HG03196 (cell line): Measurements from ENCODE around the gene DSE.
A peak's percentile ranks its signal among the peaks of the same experiment; 100 is the strongest.

Experiments used
- ATAC-seq: cut with Tn5 transposase; IDR thresholded peaks from one replicate; pipeline ENCODE4 v1.9.1; 2021; ENCODE audit not compliant: unreplicated experiment

DSE gene

GRCh38 chr6:116444575-116444974 lies 73.8 kb downstream of the DSE start:
- no peak for ATAC-seq

GRCh38 chr6:116445102-116445501 lies 74.4 kb downstream of the DSE start:
- ATAC-seq = no peak

- ATAC-seq = no peak
Observed at GRCh38 chr6:116446399-116446798, 75.7 kb downstream of the DSE start.

DNA sequence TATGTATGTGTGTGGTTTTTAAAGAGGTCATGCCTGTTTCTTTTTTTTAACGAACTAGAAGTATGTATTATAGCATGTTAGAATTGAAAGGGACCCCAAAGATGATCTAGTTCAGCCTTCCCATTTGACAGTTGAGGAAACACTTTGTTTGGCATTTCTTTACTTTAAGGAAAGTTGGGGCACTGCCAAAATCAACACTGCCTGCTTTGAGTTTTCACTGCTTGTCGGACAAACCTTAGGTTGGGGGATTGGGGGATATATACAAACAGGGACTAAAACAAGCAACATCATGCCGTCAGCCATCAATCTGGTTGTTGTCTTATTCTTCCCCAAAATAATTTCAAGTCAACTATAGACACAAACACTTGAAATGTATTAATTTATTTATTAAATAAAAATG lies 76.3 kb downstream of the DSE start:
- no peak for ATAC-seq

GRCh38 chr6:116447496-116448011 lies 76.8 kb downstream of the DSE start:
- ATAC-seq = no peak

GRCh38 chr6:116449565-116449964 lies 78.8 kb downstream of the DSE start:
- ATAC-seq = no peak

GRCh38 chr6:116450185-116450710 lies 79.5 kb downstream of the DSE start:
- ATAC-seq = no peak

GRCh38 chr6:116450769-116451740 lies 80.3 kb downstream of the DSE start:
- peak; percentile 63 for ATAC-seq

GRCh38 chr6:116451916-116452315 lies 81.2 kb downstream of the DSE start:
- no peak for ATAC-seq

- ATAC-seq = no peak
Observed at GRCh38 chr6:116452531-116452930, 81.8 kb downstream of the DSE start.

DNA sequence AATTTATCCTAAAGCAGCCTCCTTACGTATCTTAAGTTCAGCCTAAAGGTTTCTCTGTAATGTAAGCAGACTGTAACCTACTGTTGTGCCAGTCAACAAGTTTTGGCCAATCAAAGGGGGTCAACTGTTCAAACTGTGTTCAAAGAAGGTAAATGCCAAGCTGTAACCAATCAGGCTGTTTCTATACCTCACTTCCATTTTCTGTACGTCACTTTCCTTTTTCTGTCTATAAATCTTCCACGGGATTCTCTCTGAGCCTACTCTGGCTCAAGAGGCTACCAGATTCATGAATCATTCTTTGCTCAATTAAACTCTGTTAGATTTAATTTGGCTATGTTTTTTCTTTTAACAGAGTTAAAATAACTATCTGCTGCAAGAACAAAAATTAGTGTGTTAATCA lies 85.4 kb downstream of the DSE start:
- ATAC-seq = no peak

DNA sequence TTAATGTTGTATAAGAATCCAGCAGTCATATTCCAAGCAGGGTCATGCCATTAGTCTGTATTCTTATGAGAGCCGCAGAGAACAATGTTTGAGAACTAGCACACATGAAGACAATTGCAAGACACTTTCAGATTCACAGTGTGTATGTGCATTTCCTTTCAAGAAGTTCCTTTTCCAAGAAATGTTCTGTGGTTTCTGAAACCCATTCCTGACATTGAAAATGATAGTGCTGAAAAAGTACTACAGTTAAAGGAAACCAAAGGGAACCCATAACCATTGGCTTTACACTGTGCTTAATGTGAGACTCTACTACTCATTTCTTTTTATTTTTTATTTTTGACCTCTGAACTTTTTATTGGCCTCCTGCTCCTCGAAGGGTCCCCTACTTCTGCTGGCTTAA lies 86.2 kb downstream of the DSE start:
- ATAC-seq = no peak

GRCh38 chr6:116458264-116458663 lies 87.5 kb downstream of the DSE start:
- no peak for ATAC-seq

GRCh38 chr6:116459927-116460326 lies 89.2 kb downstream of the DSE start:
- no peak for ATAC-seq

- no peak for ATAC-seq
Observed at GRCh38 chr6:116461331-116461931, 90.7 kb downstream of the DSE start, which contains the start of gene CALHM6. CALHM6 (plus strand) TSS chr6:116461375; CDS start chr6:116461930, 555 bp downstream.

DNA sequence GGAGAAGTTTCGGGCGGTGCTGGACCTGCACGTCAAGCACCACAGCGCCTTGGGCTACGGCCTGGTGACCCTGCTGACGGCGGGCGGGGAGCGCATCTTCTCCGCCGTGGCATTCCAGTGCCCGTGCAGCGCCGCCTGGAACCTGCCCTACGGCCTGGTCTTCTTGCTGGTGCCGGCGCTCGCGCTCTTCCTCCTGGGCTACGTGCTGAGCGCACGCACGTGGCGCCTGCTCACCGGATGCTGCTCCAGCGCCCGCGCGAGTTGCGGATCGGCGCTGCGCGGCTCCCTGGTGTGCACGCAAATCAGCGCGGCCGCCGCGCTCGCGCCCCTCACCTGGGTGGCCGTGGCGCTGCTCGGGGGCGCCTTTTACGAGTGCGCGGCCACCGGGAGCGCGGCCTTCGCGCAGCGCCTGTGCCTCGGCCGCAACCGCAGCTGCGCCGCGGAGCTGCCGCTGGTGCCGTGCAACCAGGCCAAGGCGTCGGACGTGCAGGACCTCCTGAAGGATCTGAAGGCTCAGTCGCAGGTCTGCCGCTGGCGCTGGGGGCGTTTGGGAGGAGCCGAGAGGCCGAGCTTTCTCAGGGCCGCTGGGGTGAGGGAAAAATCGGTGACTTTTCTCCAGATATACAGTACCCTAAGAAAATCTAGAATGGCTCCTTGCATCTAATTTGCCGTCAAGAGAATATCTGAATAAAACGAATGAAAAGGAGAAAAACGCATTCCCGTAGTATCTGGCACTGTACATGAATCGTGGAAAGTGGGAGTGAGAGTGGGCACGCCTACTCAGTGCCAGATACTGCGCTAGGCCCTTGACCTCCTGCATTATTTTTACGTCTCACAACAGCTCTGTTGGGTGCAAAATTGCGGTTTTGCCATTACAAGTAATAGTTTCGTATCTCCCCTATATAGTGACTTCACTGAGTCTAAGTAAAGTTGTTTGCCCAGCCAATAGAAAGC lies 91.5 kb downstream of the DSE start:
- peak; percentile 78 for ATAC-seq

DNA sequence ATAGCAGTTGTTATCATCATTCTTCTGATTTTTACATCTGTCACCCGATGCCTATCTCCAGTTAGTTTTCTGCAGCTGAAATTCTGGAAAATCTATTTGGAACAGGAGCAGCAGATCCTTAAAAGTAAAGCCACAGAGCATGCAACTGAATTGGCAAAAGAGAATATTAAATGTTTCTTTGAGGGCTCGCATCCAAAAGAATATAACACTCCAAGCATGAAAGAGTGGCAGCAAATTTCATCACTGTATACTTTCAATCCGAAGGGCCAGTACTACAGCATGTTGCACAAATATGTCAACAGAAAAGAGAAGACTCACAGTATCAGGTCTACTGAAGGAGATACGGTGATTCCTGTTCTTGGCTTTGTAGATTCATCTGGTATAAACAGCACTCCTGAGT lies 92.6 kb downstream of the DSE start:
- ATAC-seq = no peak

- no peak for ATAC-seq
Observed at GRCh38 chr6:116465246-116465645, 94.5 kb downstream of the DSE start.

- ATAC-seq = no peak
Observed at GRCh38 chr6:116467096-116467495, 96.3 kb downstream of the DSE start.

DNA sequence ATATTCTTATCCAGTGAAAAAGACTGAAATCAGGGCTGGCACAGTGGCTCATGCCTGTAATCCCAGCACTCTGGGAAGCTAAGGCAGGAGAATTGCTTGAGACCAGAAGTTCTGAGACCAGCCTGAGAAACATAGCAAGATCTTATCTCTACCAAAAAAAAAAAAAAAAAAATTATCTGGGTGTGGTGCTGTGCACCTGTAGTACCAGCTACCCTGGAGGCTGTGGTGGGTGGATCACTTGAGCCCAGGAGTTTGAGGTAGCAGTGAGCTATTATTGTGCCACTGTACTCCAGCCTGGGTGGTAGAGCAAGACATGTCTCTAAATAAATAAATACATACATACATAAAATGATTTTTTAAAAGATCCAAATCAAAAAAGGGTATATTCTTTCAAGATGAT lies 96.8 kb downstream of the DSE start:
- ATAC-seq = no peak

- no peak for ATAC-seq
Observed at GRCh38 chr6:116468293-116468692, 97.5 kb downstream of the DSE start.
